ENCODE results near the gene KLC1. TPM values are rescaled to one million over a fixed set of nuclear protein-coding genes. Genes with fewer than 3 reads are reported as not detected.

Gene KLC1
- total and polyA plus RNA-seq, 2 of the 8 experiments (the other 6 are each of a cell fraction or from before 2014, with no cell fraction given), result 84.6 to 134 TPM

- no peaks in the 10 kb centered on the region for H3K27me3 ChIP-seq (replicated peaks in 1 of 4; ENCODE audit: control insufficient read depth in 3 of 4, extremely low read depth in 1 of 4, insufficient read depth in 3 of 4, low read length in 3 of 4)
- no peak for TF ChIP-seq FOSL1 (IDR thresholded peaks at IDR 0.05; ENCODE audit: insufficient read depth, low read depth, low read length)
- TF ChIP-seq TEAD4 (IDR thresholded peaks at IDR 0.05; ENCODE audit: low read depth, low read length), result no peak
- TF ChIP-seq RNF2 (IDR thresholded peaks at IDR 0.05; ENCODE audit: borderline replicate concordance, low read depth, low read length, missing control alignments, poor library complexity, severe bottlenecking), result no peak
- no peak for TF ChIP-seq CTBP2 (IDR thresholded peaks at IDR 0.05; ENCODE audit: borderline replicate concordance, insufficient read depth, insufficient read length, low read length)
- no peak for TF ChIP-seq YY1 (IDR thresholded peaks at IDR 0.05; ENCODE audit: low read depth, low read length)
- TF ChIP-seq SRF (IDR thresholded peaks at IDR 0.05; ENCODE audit: low read depth, low read length), result no peak
- no peak for TF ChIP-seq SUZ12 (IDR thresholded peaks at IDR 0.05; ENCODE audit: low read length)
- TF ChIP-seq CREB1 (IDR thresholded peaks at IDR 0.05), result no peak
- no peak for TF ChIP-seq RAD21 (IDR thresholded peaks at IDR 0.05 in 1 of 2, conservative IDR thresholded peaks at IDR 0.05 in 1 of 2; ENCODE audit: low read depth in 2 of 2, low read length in 2 of 2)
- TF ChIP-seq KDM1A (IDR thresholded peaks at IDR 0.05; ENCODE audit: borderline replicate concordance, low read length), result no peak
- TF ChIP-seq TAF7 (optimal IDR thresholded peaks at IDR 0.05; ENCODE audit: borderline replicate concordance, low read depth, low read length), result no peak
- no peaks in the 10 kb centered on the region for H3K79me2 ChIP-seq (ENCODE audit: control insufficient read depth in 1 of 2, insufficient read depth in 2 of 2, low read length in 2 of 2)
- H4K20me1 ChIP-seq (replicated peaks in 1 of 2; ENCODE audit: control insufficient read depth in 1 of 2, insufficient read depth in 2 of 2, low read length in 2 of 2), result peaks cover under 1 to 10% of the 10 kb centered on the region in 2 experiments
- no peak overlapping the region for H2BK15ac ChIP-seq (ENCODE audit: low read length)
- peaks cover 0 to 3% (median under 1%) of the 10 kb centered on the region in 4 experiments; a peak in 3 of 7 replicates for H3K4me1 ChIP-seq (replicated peaks in 1 of 4; ENCODE audit: control insufficient read depth in 3 of 4, insufficient read depth in 4 of 4, low read length in 3 of 4)
- H3K9me3 ChIP-seq (ENCODE audit: insufficient read depth in 2 of 2, low read depth in 1 of 2, low read length in 1 of 2), result no peaks in the 10 kb centered on the region
- H3K18ac ChIP-seq (ENCODE audit: extremely low read depth, low read length), result no peak overlapping the region
- no peak overlapping the region for H2BK5ac ChIP-seq (ENCODE audit: low read depth, low read length)
- FAIRE-seq, result no peak
- no peak overlapping the region for H3K9ac ChIP-seq (replicated peaks in 1 of 4; ENCODE audit: extremely low read depth in 1 of 4, low read depth in 3 of 4, low read length in 3 of 4)
- H2AFZ ChIP-seq (ENCODE audit: low read length), result no peak overlapping the region
- no peak overlapping the region for H3K4me3 ChIP-seq (ENCODE audit: extremely low read depth in 1 of 4, insufficient read depth in 2 of 4, low read depth in 3 of 4, low read length in 4 of 4)
- no peak overlapping the region for H2BK120ac ChIP-seq (replicated peaks; ENCODE audit: low read depth, low read length)
- H4K91ac ChIP-seq (replicated peaks; ENCODE audit: insufficient read length, low read length), result no peak overlapping the region
- H3K23ac ChIP-seq (ENCODE audit: insufficient read length), result no peak overlapping the region
- H2BK20ac ChIP-seq (ENCODE audit: low read length), result no peak overlapping the region
- no peak overlapping the region for H3K14ac ChIP-seq (ENCODE audit: insufficient read length)
- H3K56ac ChIP-seq (replicated peaks; ENCODE audit: insufficient read length, low read depth, low read length), result no peak overlapping the region
- H3K27ac ChIP-seq (ENCODE audit: low read depth, low read length), result no peak overlapping the region
- no peak overlapping the region for H2BK12ac ChIP-seq (ENCODE audit: low read depth, low read length)
- CTCF ChIA-PET (ENCODE audit: partially characterized antibody), result interaction anchor here (0.6 to 2.5 kb wide), 6 partner anchors 18 to 194 kb away, joined by 3 to 9 read pairs (median 4); no protein-coding TSS in a partner anchor
- peaks cover 0 to 6% (median 2%) of the 10 kb centered on the region in 4 experiments; a peak in 4 of 8 replicates for H3K36me3 ChIP-seq (ENCODE audit: control insufficient read depth in 2 of 4, insufficient read depth in 4 of 4, low read length in 3 of 4)
- no peak overlapping the region for H4K5ac ChIP-seq (ENCODE audit: insufficient read length, low read depth, low read length)
- 83% methylated on average over 9 of the region's 10 CpGs; no CpG with 5 or more reads in 1 of the 2 experiments for WGBS, 2 experiments (ENCODE audit: extremely low coverage in 1 of 2, insufficient coverage in 1 of 2, insufficient read length in 1 of 2, insufficient replicate concordance in 2 of 2, low coverage in 1 of 2, low lambda C conversion rate in 2 of 2, missing lambda C conversion rate in 1 of 2)
- no peaks in the 10 kb centered on the region for H3K23me2 ChIP-seq (ENCODE audit: low read depth, low read length)
- H4K8ac ChIP-seq (ENCODE audit: extremely low read depth, insufficient read depth, low read length), result no peak overlapping the region
- no peak for DNase-seq (ENCODE audit: low read depth in 1 of 2, low spot score in 2 of 2)
- H3K79me1 ChIP-seq (ENCODE audit: low read depth, low read length), result no peaks in the 10 kb centered on the region
- H2AK5ac ChIP-seq (ENCODE audit: low read depth, low read length), result no peak overlapping the region
- no peak overlapping the region for H3K4ac ChIP-seq (replicated peaks; ENCODE audit: insufficient read length, low read depth, low read length)
- no peak overlapping the region for H3K4me2 ChIP-seq (ENCODE audit: insufficient read depth in 1 of 2, low read depth in 2 of 2, low read length in 2 of 2)
- POLR2A ChIA-PET (ENCODE audit: partially characterized antibody), result interaction anchor here (1.1 to 1.9 kb wide), 3 partner anchors 8 to 12 kb away, joined by 3 to 9 read pairs (median 5); no protein-coding TSS in a partner anchor
Observed at GRCh38 chr14:103736546-103737431, 107.8 kb downstream of the KLC1 start.
